ENCODE data around the gene ZNF384. TPM values are rescaled to one million over a fixed set of nuclear protein-coding genes. Genes with fewer than 3 reads are reported as not detected.

The ZNF384 gene
- total and polyA plus RNA-seq, 10 of the 15 experiments (the other 5 are each of a cell fraction or from before 2014, with no cell fraction given) = 0.46 to 81.5 (median 30.5) TPM

DNA sequence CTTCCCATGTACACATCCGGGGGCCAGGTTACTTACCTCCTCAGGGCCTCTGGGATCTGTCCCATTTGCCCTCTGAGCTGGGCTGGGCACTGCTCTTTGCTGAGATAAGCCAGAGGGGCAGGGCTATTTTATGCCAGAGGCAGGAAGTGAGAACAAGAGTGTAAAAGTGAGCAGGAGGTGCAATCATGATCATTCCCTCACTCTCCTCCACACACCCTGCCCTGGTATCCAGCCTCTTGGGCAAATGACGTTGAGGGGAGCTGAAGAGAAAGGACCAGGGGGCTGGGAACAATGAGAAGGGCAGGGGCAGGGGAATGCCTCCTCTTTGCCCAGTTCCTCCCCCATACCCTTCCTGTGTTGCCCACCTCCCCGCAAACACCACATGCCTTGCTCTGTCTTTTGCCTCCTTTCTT lies 57.6 kb downstream of the ZNF384 start (continued):
- TF ChIP-seq, protein P1, sequence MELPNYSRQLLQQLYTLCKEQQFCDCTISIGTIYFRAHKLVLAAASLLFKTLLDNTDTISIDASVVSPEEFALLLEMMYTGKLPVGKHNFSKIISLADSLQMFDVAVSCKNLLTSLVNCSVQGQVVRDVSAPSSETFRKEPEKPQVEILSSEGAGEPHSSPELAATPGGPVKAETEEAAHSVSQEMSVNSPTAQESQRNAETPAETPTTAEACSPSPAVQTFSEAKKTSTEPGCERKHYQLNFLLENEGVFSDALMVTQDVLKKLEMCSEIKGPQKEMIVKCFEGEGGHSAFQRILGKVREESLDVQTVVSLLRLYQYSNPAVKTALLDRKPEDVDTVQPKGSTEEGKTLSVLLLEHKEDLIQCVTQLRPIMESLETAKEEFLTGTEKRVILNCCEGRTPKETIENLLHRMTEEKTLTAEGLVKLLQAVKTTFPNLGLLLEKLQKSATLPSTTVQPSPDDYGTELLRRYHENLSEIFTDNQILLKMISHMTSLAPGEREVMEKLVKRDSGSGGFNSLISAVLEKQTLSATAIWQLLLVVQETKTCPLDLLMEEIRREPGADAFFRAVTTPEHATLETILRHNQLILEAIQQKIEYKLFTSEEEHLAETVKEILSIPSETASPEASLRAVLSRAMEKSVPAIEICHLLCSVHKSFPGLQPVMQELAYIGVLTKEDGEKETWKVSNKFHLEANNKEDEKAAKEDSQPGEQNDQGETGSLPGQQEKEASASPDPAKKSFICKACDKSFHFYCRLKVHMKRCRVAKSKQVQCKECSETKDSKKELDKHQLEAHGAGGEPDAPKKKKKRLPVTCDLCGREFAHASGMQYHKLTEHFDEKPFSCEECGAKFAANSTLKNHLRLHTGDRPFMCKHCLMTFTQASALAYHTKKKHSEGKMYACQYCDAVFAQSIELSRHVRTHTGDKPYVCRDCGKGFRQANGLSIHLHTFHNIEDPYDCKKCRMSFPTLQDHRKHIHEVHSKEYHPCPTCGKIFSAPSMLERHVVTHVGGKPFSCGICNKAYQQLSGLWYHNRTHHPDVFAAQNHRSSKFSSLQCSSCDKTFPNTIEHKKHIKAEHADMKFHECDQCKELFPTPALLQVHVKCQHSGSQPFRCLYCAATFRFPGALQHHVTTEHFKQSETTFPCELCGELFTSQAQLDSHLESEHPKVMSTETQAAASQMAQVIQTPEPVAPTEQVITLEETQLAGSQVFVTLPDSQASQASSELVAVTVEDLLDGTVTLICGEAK (IDR thresholded peaks at IDR 0.05; ENCODE audit: borderline replicate concordance) = no peak
- TF ChIP-seq, protein P2, sequence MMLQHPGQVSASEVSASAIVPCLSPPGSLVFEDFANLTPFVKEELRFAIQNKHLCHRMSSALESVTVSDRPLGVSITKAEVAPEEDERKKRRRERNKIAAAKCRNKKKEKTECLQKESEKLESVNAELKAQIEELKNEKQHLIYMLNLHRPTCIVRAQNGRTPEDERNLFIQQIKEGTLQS (IDR thresholded peaks at IDR 0.05; ENCODE audit: borderline replicate concordance, extremely low read depth, low read depth, low read length) = no peak
- TF ChIP-seq CHD2 (IDR thresholded peaks at IDR 0.05; ENCODE audit: borderline replicate concordance, low read depth, low read length) (0 out of 2 replicates have a peak, but pooled peaks have one; percentile 15), FOXK2 (IDR thresholded peaks at IDR 0.05) (no peak), CBFB (IDR thresholded peaks at IDR 0.05; ENCODE audit: low read depth) (no peak), TBL1XR1 (IDR thresholded peaks at IDR 0.05; ENCODE audit: low read depth, low read length) (no peak), SREBF1 (IDR thresholded peaks at IDR 0.05; ENCODE audit: low read length) (no peak), POLR2A (IDR thresholded peaks at IDR 0.05; ENCODE audit: low read depth, low read length) (peak; percentile 57; the same call in 1 of the 2 replicates), SMARCA5 (IDR thresholded peaks at IDR 0.05) (0 out of 2 replicates have a peak, but pooled peaks have one; percentile 16), RAD21 (IDR thresholded peaks at IDR 0.05; ENCODE audit: insufficient read depth, low read depth, low read length) (no peak), RBBP5 (conservative IDR thresholded peaks at IDR 0.05) (no peak; the same call in 1 of the 2 replicates), HCFC1 (IDR thresholded peaks at IDR 0.05; ENCODE audit: low read length) (no peak), NBN (IDR thresholded peaks at IDR 0.05) (peak; percentile 39; the same call in 1 of the 2 replicates)
- TF ChIP-seq, protein P3, sequence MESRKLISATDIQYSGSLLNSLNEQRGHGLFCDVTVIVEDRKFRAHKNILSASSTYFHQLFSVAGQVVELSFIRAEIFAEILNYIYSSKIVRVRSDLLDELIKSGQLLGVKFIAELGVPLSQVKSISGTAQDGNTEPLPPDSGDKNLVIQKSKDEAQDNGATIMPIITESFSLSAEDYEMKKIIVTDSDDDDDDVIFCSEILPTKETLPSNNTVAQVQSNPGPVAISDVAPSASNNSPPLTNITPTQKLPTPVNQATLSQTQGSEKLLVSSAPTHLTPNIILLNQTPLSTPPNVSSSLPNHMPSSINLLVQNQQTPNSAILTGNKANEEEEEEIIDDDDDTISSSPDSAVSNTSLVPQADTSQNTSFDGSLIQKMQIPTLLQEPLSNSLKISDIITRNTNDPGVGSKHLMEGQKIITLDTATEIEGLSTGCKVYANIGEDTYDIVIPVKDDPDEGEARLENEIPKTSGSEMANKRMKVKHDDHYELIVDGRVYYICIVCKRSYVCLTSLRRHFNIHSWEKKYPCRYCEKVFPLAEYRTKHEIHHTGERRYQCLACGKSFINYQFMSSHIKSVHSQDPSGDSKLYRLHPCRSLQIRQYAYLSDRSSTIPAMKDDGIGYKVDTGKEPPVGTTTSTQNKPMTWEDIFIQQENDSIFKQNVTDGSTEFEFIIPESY (IDR thresholded peaks at IDR 0.05) = no peak
- TF ChIP-seq, protein P4, sequence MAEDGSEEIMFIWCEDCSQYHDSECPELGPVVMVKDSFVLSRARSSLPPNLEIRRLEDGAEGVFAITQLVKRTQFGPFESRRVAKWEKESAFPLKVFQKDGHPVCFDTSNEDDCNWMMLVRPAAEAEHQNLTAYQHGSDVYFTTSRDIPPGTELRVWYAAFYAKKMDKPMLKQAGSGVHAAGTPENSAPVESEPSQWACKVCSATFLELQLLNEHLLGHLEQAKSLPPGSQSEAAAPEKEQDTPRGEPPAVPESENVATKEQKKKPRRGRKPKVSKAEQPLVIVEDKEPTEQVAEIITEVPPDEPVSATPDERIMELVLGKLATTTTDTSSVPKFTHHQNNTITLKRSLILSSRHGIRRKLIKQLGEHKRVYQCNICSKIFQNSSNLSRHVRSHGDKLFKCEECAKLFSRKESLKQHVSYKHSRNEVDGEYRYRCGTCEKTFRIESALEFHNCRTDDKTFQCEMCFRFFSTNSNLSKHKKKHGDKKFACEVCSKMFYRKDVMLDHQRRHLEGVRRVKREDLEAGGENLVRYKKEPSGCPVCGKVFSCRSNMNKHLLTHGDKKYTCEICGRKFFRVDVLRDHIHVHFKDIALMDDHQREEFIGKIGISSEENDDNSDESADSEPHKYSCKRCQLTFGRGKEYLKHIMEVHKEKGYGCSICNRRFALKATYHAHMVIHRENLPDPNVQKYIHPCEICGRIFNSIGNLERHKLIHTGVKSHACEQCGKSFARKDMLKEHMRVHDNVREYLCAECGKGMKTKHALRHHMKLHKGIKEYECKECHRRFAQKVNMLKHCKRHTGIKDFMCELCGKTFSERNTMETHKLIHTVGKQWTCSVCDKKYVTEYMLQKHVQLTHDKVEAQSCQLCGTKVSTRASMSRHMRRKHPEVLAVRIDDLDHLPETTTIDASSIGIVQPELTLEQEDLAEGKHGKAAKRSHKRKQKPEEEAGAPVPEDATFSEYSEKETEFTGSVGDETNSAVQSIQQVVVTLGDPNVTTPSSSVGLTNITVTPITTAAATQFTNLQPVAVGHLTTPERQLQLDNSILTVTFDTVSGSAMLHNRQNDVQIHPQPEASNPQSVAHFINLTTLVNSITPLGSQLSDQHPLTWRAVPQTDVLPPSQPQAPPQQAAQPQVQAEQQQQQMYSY (CRISPR knock-in tag; IDR thresholded peaks at IDR 0.05) = no peak
- TF ChIP-seq, protein P5, sequence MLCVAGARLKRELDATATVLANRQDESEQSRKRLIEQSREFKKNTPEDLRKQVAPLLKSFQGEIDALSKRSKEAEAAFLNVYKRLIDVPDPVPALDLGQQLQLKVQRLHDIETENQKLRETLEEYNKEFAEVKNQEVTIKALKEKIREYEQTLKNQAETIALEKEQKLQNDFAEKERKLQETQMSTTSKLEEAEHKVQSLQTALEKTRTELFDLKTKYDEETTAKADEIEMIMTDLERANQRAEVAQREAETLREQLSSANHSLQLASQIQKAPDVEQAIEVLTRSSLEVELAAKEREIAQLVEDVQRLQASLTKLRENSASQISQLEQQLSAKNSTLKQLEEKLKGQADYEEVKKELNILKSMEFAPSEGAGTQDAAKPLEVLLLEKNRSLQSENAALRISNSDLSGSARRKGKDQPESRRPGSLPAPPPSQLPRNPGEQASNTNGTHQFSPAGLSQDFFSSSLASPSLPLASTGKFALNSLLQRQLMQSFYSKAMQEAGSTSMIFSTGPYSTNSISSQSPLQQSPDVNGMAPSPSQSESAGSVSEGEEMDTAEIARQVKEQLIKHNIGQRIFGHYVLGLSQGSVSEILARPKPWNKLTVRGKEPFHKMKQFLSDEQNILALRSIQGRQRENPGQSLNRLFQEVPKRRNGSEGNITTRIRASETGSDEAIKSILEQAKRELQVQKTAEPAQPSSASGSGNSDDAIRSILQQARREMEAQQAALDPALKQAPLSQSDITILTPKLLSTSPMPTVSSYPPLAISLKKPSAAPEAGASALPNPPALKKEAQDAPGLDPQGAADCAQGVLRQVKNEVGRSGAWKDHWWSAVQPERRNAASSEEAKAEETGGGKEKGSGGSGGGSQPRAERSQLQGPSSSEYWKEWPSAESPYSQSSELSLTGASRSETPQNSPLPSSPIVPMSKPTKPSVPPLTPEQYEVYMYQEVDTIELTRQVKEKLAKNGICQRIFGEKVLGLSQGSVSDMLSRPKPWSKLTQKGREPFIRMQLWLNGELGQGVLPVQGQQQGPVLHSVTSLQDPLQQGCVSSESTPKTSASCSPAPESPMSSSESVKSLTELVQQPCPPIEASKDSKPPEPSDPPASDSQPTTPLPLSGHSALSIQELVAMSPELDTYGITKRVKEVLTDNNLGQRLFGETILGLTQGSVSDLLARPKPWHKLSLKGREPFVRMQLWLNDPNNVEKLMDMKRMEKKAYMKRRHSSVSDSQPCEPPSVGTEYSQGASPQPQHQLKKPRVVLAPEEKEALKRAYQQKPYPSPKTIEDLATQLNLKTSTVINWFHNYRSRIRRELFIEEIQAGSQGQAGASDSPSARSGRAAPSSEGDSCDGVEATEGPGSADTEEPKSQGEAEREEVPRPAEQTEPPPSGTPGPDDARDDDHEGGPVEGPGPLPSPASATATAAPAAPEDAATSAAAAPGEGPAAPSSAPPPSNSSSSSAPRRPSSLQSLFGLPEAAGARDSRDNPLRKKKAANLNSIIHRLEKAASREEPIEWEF (IDR thresholded peaks at IDR 0.05; ENCODE audit: insufficient replicate concordance, low read depth, low read length) = no peak
